Kidney (tissue), 14 donors: ENCODE data around the gene CCDC13. TPM values are rescaled to one million over a fixed set of nuclear protein-coding genes. Genes with fewer than 3 reads are reported as not detected.

Source experiments
- DNase-seq, 5 donors: peaks; one replicate each; pipeline ENCODE4 v3.0.0-alpha.2; 2013 to 2020
- FAIRE-seq: peaks from 2 replicates; lab custom pipeline; 2012; peaks lifted over from hg19 to GRCh38; lab: Jason Lieb, UNC
- H3K27ac ChIP-seq, 2 donors: one replicate each; pipeline ENCODE4 v1.7.0; 2013; ENCODE audit warnings: low read depth in 2 of 2, low read length in 2 of 2, inconsistent platforms in 1 of 2
- H3K27me3 ChIP-seq: one replicate; pipeline ENCODE4 v1.7.1; 2013; ENCODE audit warnings: low read length, inconsistent platforms; ENCODE audit not compliant: control insufficient read depth, insufficient read depth
- H3K36me3 ChIP-seq, 3 donors: one replicate each; pipeline versions ENCODE4 v1.7.0 to v1.7.1; 2013; ENCODE audit warnings: low read length in 3 of 3, control low read depth in 1 of 3, inconsistent platforms in 1 of 3; ENCODE audit not compliant: insufficient read depth in 3 of 3, control insufficient read depth in 2 of 3
- H3K4me1 ChIP-seq, 3 donors: one replicate each; pipeline versions ENCODE4 v1.7.0 to v1.7.1; 2013; ENCODE audit warnings: low read length in 3 of 3, inconsistent platforms in 1 of 3, low read depth in 1 of 3; ENCODE audit not compliant: control insufficient read depth in 2 of 3, insufficient read depth in 2 of 3
- H3K4me3 ChIP-seq, 3 donors: one replicate each; pipeline versions ENCODE4 v1.7.0 to v1.8.1; 2013; ENCODE audit warnings: low read length in 3 of 3, control low read depth in 1 of 3, inconsistent platforms in 1 of 3
- H3K9ac ChIP-seq, 3 donors: one replicate each; pipeline versions ENCODE4 v1.7.0 to v1.7.1; 2013; ENCODE audit warnings: low read length in 3 of 3, control low read depth in 1 of 3, inconsistent platforms in 1 of 3
- H3K9me3 ChIP-seq, 3 donors: one replicate each; pipeline versions ENCODE4 v1.7.0 to v1.7.1; 2013; ENCODE audit warnings: low read length in 3 of 3, control low read depth in 1 of 3, inconsistent platforms in 1 of 3; ENCODE audit not compliant: control insufficient read depth in 2 of 3, insufficient read depth in 1 of 3
- intact Hi-C: fragments of 100-400 bp; cut with DNase I; formaldehyde crosslinking; loops from one replicate; pipeline ENCODE4 v1.11.1; 2022
- polyA plus RNA-seq: library from polyadenylated mRNA; stranded (reverse); fragments of 350-450 nt; fragmentation: Illumina TruSeq; extraction: RNeasy Lipid Tissue Mini Kit (QIAGEN cat#74804); gene quantifications from one replicate; pipeline ENCODE4 v1.2.3, GENCODE V29; 2014; ENCODE audit warnings: low read depth, low replicate concordance; ENCODE audit not compliant: insufficient read depth
- total RNA-seq: library from RNA; stranded (reverse); fragmentation: NEBNext Ultra II Directional; extraction: Animal tissue kit (Norgen Biotek cat#: 25700); gene quantifications from one replicate; pipeline ENCODE4 v1.2.1, GENCODE V29; 2021
- TF ChIP-seq, protein P1 (sequence below): IDR thresholded peaks from 3 replicates; pipeline ENCODE4 v1.5.1; 2012; ENCODE audit warnings: mild to moderate bottlenecking, moderate library complexity, borderline replicate concordance; ENCODE audit not compliant: insufficient read depth; ENCODE audit errors: extremely low read depth
- donor health status: control.
- donor health status: control.
- donor health status: control.
- donor health status: control.
- donor health status: control.
- donor health status: DM: yes; HTN: yes; CAD: no.
- donor health status: Normal renal cell carcinoma (clear cell type).

CCDC13 gene
- total and polyA plus RNA-seq, 2 donors from 2014 or later: 5.3 to 7.0 TPM

DNA sequence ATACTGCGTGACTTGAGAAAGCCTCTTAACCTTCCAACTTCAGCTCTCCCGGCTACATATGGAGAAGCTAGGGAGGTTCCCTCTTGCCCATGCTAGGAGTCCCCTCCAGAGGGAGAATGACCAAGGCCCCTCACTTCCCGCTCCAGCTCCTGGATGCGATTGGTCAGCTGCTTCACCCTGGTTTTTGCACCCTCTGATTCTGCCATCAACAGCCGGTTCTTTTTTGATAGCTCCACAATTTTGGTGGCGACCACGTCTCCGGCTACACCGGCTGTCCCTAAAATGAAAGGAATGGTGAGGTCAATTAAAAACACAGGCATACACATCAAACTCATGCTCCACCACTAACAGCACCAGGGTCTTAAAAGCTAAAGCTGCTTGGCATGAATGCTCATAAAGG is 20.6 kb downstream of the CCDC13 start:
- Histone ChIP-seq H3K27ac (no peak overlapping the region), H3K4me1 (peaks cover 0 to 7% (median 0%) of the 10 kb centered on the region in 3 donors), H3K36me3 (no peaks in the 10 kb centered on the region), H3K4me3 (no peak overlapping the region), H3K27me3 (no peaks in the 10 kb centered on the region), H3K9me3 (no peaks in the 10 kb centered on the region), H3K9ac (no peak overlapping the region)
- FAIRE-seq: no peak
- TF ChIP-seq, protein P1, sequence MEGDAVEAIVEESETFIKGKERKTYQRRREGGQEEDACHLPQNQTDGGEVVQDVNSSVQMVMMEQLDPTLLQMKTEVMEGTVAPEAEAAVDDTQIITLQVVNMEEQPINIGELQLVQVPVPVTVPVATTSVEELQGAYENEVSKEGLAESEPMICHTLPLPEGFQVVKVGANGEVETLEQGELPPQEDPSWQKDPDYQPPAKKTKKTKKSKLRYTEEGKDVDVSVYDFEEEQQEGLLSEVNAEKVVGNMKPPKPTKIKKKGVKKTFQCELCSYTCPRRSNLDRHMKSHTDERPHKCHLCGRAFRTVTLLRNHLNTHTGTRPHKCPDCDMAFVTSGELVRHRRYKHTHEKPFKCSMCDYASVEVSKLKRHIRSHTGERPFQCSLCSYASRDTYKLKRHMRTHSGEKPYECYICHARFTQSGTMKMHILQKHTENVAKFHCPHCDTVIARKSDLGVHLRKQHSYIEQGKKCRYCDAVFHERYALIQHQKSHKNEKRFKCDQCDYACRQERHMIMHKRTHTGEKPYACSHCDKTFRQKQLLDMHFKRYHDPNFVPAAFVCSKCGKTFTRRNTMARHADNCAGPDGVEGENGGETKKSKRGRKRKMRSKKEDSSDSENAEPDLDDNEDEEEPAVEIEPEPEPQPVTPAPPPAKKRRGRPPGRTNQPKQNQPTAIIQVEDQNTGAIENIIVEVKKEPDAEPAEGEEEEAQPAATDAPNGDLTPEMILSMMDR: no peak
- DNase-seq: no peak
- intact Hi-C loops: no loop called here

DNA sequence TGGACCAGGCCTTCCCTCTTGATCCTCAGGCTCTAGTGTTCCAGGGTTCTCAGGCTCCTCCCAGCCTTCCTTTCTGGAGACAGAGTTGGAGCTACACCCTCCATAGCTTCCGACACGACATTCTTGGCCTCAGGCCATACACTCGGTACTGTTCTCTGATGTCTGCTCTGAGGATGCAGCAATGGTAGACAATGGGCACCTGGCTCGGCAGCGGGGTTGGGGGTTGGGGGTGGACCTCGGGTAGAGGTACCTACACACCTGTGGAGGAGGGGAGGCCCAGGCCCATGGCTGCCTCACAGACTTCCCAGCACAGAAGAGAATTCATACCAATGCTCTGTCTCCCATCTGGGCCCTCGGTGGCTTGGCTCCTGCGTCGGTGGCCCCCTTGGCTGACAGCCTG is 21.4 kb downstream of the CCDC13 start:
- H3K9me3 ChIP-seq: no peaks in the 10 kb centered on the region
- H3K27me3 ChIP-seq: no peaks in the 10 kb centered on the region
- FAIRE-seq: no peak
- H3K36me3 ChIP-seq: no peaks in the 10 kb centered on the region
- TF ChIP-seq, protein P1: no peak
- H3K9ac ChIP-seq: no peak overlapping the region
- no peak overlapping the region for H3K4me3 ChIP-seq
- H3K4me1 ChIP-seq: peaks cover 0 to 4% (median 0%) of the 10 kb centered on the region in 3 donors
- intact Hi-C loops: no loop called here
- peak in 1 of 5 donors; percentile 26 for DNase-seq
- H3K27ac ChIP-seq: no peak overlapping the region

DNA sequence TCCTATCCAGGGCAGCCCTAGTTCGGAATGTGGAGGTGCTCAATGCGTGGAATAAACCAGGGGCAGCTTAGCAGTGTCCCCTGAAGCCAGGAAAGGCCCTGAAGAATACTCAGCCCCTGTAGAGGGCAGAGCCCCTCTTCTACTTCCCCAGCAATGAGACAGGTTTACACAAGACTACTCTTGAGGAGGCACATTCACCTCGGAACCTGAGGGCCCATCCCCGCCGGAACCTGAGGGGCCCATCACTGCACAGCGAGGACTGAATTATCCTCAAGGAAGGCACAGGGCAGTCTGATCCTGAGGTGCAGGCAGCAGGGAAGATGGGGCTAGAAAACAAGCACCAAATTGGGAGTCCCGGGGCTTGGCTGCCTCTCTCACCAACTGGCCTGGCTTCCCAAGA is 22.2 kb downstream of the CCDC13 start:
- Histone ChIP-seq H3K9me3 (no peaks in the 10 kb centered on the region), H3K9ac (no peak overlapping the region), H3K27me3 (no peaks in the 10 kb centered on the region), H3K27ac (no peak overlapping the region), H3K36me3 (no peaks in the 10 kb centered on the region), H3K4me1 (peaks cover 4 to 6% (median 5%) of the 10 kb centered on the region in 3 donors), H3K4me3 (no peak overlapping the region)
- TF ChIP-seq, protein P1: no peak
- intact Hi-C loops: no loop called here
- DNase-seq: no peak
- FAIRE-seq: no peak

DNA sequence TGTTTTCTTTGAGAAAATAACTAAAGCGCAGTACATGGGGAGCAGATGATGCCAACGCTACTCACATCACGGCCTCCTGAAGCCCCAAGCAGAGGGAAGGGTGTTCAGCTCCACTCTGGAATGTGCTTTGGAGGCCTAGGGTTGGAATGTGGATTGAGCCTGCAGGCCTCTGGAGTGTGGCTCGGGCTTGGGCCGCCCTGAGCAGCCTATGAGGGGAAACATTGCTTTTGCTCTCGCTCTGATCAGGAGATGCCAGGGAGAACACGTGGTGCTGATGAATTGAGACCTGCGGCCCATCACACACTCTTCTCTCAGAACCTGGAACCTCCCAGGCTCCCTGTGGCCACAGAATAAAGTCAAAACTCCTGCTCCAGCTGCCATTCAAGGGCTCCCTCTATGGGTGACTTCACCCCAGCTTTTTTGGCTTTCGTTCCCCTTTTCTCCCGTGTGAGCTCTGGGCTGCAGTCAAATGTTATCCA is 23.3 kb downstream of the CCDC13 start:
- Histone ChIP-seq H3K4me3 (no peak overlapping the region), H3K9me3 (no peaks in the 10 kb centered on the region), H3K36me3 (no peaks in the 10 kb centered on the region), H3K9ac (no peak overlapping the region), H3K27ac (no peak overlapping the region), H3K4me1 (peaks cover 5 to 12% (median 6%) of the 10 kb centered on the region in 3 donors), H3K27me3 (no peaks in the 10 kb centered on the region)
- FAIRE-seq (no peak), DNase-seq (peak in 1 of 5 donors; percentile 41)
- intact Hi-C loops: no loop called here
- TF ChIP-seq, protein P1: no peak
